A549 (cell line): ENCODE results near the gene TRAFD1. TPM values are rescaled to one million over a fixed set of nuclear protein-coding genes. Genes with fewer than 3 reads are reported as not detected.

Experiments
- ATAC-seq, 2 experiments: fragments of 200-7000 bp in 1 of 2; fragments of >200 bp in 1 of 2; cut with Nextera tagmentation in 1 of 2; cut with Tn5 transposase in 1 of 2; 3 replicates each; pipeline versions ENCODE4 v1.8.0 to v1.9.1; 2018 to 2020; ENCODE audit warnings: mild to moderate bottlenecking in 1 of 2, moderate library complexity in 1 of 2
- CTCF ChIA-PET: fragments of 300-600 bp; sonication (Branson Sonifier 250); formaldehyde crosslinking; extraction: SDS; loops from one replicate; lab custom pipeline; 2021; ENCODE audit warnings: antibody characterized with exemption, inconsistent platforms; lab: Yijun Ruan, JAX
- POLR2A ChIA-PET: fragments of 350-600 bp; formaldehyde crosslinking; extraction: SDS; loops from one replicate; lab custom pipeline; 2021; ENCODE audit warnings: antibody characterized with exemption, inconsistent platforms; lab: Yijun Ruan, JAX
- DNase-seq, 2 experiments: peaks; one replicate each; pipeline versions ENCODE4 v3.0.0 to v3.0.0-alpha.2; 2011 to 2016; ENCODE audit warnings: low read depth in 1 of 2, low spot score in 1 of 2
- FAIRE-seq: peaks from 2 replicates; lab custom pipeline; 2011; peaks lifted over from hg19 to GRCh38; lab: Jason Lieb, UNC
- H3K27ac ChIP-seq, 2 experiments: fragments of >200 bp; sonication (Bioruptor Twin); formaldehyde crosslinking; 3 replicates each; pipeline ENCODE4 v1.5.1; 2016 to 2017
- H3K4me1 ChIP-seq: fragments of >200 bp; sonication (Bioruptor Twin); formaldehyde crosslinking; 3 replicates; pipeline ENCODE4 v1.6.1; 2016
- H3K4me2 ChIP-seq: fragments of >200 bp; sonication (Bioruptor Twin); formaldehyde crosslinking; 3 replicates; pipeline ENCODE4 v1.6.1; 2016
- H3K4me3 ChIP-seq: fragments of >200 bp; sonication (Bioruptor Twin); formaldehyde crosslinking; 3 replicates; pipeline ENCODE4 v1.5.1; 2016
- H3K9me3 ChIP-seq: fragments of >200 bp; sonication (Bioruptor Twin); formaldehyde crosslinking; 3 replicates; pipeline ENCODE4 v1.6.1; 2016
- CHD4 ChIP-seq: fragments of 200-600 bp; sonication (generic); IDR thresholded peaks from 2 replicates; pipeline ENCODE4 v1.6.1; 2016; ENCODE audit warnings: antibody characterized with exemption, mild to moderate bottlenecking, borderline replicate concordance
- E2F6 ChIP-seq: IDR thresholded peaks from 2 replicates; pipeline ENCODE4 v1.6.1; 2012; ENCODE audit warnings: low read depth, borderline replicate concordance
- EHF ChIP-seq: fragments of 250-450 bp; sonication (Bioruptor Pico); IDR thresholded peaks from 2 replicates; pipeline ENCODE4 v1.5.0; 2020; ENCODE audit warnings: mild to moderate bottlenecking
- EHMT2 ChIP-seq: fragments of 200-600 bp; sonication (generic); IDR thresholded peaks from 2 replicates; pipeline ENCODE4 v1.6.1; 2016; ENCODE audit warnings: antibody characterized with exemption, low read depth, mild to moderate bottlenecking, moderate library complexity
- JUN ChIP-seq, 2 experiments: fragments of >200 bp; sonication (Bioruptor Twin); formaldehyde crosslinking; IDR thresholded peaks; 2 replicates in 1 of 2; 3 replicates in 1 of 2; pipeline ENCODE4 v1.6.1; 2016 to 2017
- KDM1A ChIP-seq: fragments of 200-600 bp; sonication (generic); IDR thresholded peaks from 2 replicates; pipeline ENCODE4 v1.6.1; 2016; ENCODE audit warnings: low read depth, mild to moderate bottlenecking
- KDM5A ChIP-seq: fragments of 200-600 bp; sonication (generic); IDR thresholded peaks from 2 replicates; pipeline ENCODE4 v1.6.1; 2016; ENCODE audit warnings: antibody characterized with exemption, mild to moderate bottlenecking
- MAFK ChIP-seq: fragments of 450-650 bp; IDR thresholded peaks from 2 replicates; pipeline ENCODE4 v1.6.1; 2014; ENCODE audit not compliant: partially characterized antibody
- MAX ChIP-seq: IDR thresholded peaks from 2 replicates; pipeline ENCODE4 v1.6.1; 2012
- NR3C1 ChIP-seq: fragments of >200 bp; sonication (Bioruptor Twin); formaldehyde crosslinking; IDR thresholded peaks from 3 replicates; pipeline ENCODE4 v1.6.1; 2017
- PBX3 ChIP-seq: IDR thresholded peaks from 2 replicates; pipeline ENCODE4 v1.6.1; 2012
- PHF8 ChIP-seq: fragments of 200-600 bp; sonication (generic); IDR thresholded peaks from 2 replicates; pipeline ENCODE4 v1.6.1; 2016; ENCODE audit warnings: low read depth, mild to moderate bottlenecking, antibody characterized with exemption, moderate library complexity, borderline replicate concordance
- POLR2A ChIP-seq: IDR thresholded peaks from 2 replicates; pipeline ENCODE4 v1.6.1; 2012; ENCODE audit warnings: mild to moderate bottlenecking, low read length
- POLR2AphosphoS2 ChIP-seq: conservative IDR thresholded peaks from 2 replicates; pipeline ENCODE4 v1.6.1; 2012; ENCODE audit warnings: low read length, improper control_type of control experiment, inconsistent platforms
- RARB ChIP-seq: fragments of 250-450 bp; sonication (Bioruptor Pico); IDR thresholded peaks from 2 replicates; pipeline ENCODE4 v1.8.0; 2021; ENCODE audit warnings: mild to moderate bottlenecking, moderate library complexity
- RCOR1 ChIP-seq: fragments of 150-350 bp; IDR thresholded peaks from 2 replicates; pipeline ENCODE4 v1.6.1; 2014; ENCODE audit warnings: antibody characterized with exemption, low read length, low read depth
- RFX5 ChIP-seq: fragments of 450-650 bp; IDR thresholded peaks from 2 replicates; pipeline ENCODE4 v1.7.1; 2014; ENCODE audit warnings: antibody characterized with exemption, mild to moderate bottlenecking, moderate library complexity
- USF2 ChIP-seq: fragments of 450-650 bp; IDR thresholded peaks from 2 replicates; pipeline ENCODE4 v1.6.1; 2014; ENCODE audit warnings: antibody characterized with exemption
- ZSCAN20 ChIP-seq: fragments of 250-450 bp; sonication (Bioruptor Pico); IDR thresholded peaks from 2 replicates; pipeline ENCODE4 v1.8.0; 2022; ENCODE audit warnings: mild to moderate bottlenecking, moderate library complexity
- WGBS: methylation state at CpG from one replicate; pipeline ENCODE4 v1.1.6; 2017; ENCODE audit errors: missing lambda C conversion rate; 5-methylcytosine and 5-hydroxymethylcytosine counted together
- polyA minus RNA-seq: library from RNA; depleted of rRNA, polyadenylated mRNA; stranded (reverse); fragments of >200 nt; gene quantifications from 2 replicates; pipeline ENCODE4 v1.2.3, GENCODE V29; 2011; rRNA and poly(A)+ RNA removed
- polyA plus RNA-seq, 4 experiments: library from polyadenylated mRNA; depleted of rRNA in 3 of 4; stranded (reverse); fragments of >200 nt; fragmentation: RNase III in 1 of 4; extraction: RNeasy Plus Mini Kit Qiagen cat#74134 plus additional on column Dnase treatment in 1 of 4; gene quantifications; 2 replicates in 3 of 4; 3 replicates in 1 of 4; pipeline ENCODE4 v1.2.3, GENCODE V29; 2011 to 2017
- TF ChIP-seq, protein P1 (sequence below): fragments of >200 bp; sonication (Bioruptor Twin); formaldehyde crosslinking; IDR thresholded peaks from 3 replicates; pipeline ENCODE4 v1.6.1; 2016

The TRAFD1 gene
- polyA plus RNA-seq (2011; rRNA removed): 23.3 and 33.1 TPM in 2 replicates
- polyA plus RNA-seq (2012; cell fraction: cytosol; rRNA removed): 12.0 and 14.4 TPM in 2 replicates
- 12.7 and 19.3 TPM in 2 replicates for polyA plus RNA-seq (2012; cell fraction: nucleus; rRNA removed)
- 30.2 to 44.1 TPM (median 41.1 TPM) in 3 replicates for polyA plus RNA-seq (2017; fragmentation: RNase III; extraction: RNeasy Plus Mini Kit Qiagen cat#74134 plus additional on column Dnase treatment)
- 20.1 and 21.2 TPM in 2 replicates for polyA minus RNA-seq

DNA sequence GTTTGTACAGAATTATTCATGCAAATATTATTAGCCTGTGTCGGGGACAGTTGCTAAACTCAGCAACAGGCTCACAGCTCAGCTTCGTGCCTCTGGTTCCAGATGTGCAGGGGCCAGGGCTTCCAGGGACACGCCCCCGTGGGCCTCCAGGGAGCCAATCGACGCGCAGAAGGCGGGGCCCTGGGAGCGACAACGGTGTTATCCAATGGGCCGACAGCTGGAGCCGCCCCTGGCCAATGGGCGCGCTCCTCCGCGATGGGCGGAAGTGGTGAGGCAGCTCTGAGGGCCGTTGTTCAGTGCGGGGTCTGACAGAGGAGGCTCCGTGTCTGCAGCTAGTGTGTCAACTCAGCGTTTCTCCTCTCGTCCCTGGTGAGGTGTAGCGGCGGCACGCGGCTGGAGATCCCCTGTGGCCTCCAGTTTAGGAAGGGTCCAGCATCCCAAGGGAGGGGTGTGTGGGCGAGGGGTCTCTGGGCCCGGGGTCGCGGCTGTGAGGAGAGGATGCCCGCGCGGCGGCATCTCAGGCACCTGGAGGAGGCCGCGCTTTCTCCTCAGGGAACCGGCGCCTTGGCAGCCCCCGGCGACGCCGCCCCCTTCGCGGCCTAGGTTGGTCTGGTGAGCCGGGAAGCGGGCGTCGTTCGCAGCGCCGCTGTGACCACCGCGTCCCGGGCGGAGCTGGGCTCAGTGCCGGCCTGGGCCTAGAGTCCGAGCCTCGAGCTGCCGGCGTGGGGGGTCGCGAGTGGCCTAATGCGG, at the start of gene TRAFD1:
Gene TRAFD1 (plus strand): TSS at position 311 of the 750 bp plus-strand sequence. CDS start 4,963 bp downstream, outside the sequence.
- Histone ChIP-seq H3K4me1 (peaks cover 60% of the 10 kb centered on the region), H3K4me2 (peak within 1 kb of the TSS; percentile 75), H3K9me3 (no peaks in the 10 kb centered on the region), H3K27ac (peak within 1 kb of the TSS; percentile 75 to 86), H3K4me3 (peak within 1 kb of the TSS; percentile 78)
- WGBS: 2% methylated on average over 32 of the region's 63 CpGs
- TF ChIP-seq USF2: peak; percentile 49
- no peak for TF ChIP-seq ZSCAN20
- no peak for TF ChIP-seq NR3C1
- TF ChIP-seq EHF (CRISPR knock-in tag): no peak
- no peak for TF ChIP-seq KDM5A
- peak; percentile 59 for TF ChIP-seq E2F6
- TF ChIP-seq MAFK: peak; percentile 99
- TF ChIP-seq JUN (IDR thresholded peaks at IDR 0.05): peak in 1 of 2 experiments; percentile 73; a peak in 3 of 5 replicates
- TF ChIP-seq, protein P1, sequence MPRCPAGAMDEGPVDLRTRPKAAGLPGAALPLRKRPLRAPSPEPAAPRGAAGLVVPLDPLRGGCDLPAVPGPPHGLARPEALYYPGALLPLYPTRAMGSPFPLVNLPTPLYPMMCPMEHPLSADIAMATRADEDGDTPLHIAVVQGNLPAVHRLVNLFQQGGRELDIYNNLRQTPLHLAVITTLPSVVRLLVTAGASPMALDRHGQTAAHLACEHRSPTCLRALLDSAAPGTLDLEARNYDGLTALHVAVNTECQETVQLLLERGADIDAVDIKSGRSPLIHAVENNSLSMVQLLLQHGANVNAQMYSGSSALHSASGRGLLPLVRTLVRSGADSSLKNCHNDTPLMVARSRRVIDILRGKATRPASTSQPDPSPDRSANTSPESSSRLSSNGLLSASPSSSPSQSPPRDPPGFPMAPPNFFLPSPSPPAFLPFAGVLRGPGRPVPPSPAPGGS: 0 out of 3 replicates have a peak, but pooled peaks have one; percentile 54
- no peak for TF ChIP-seq RARB (CRISPR knock-in tag)
- TF ChIP-seq POLR2A: peak; percentile 97
- TF ChIP-seq CHD4: no peak
- TF ChIP-seq PHF8: peak; percentile 82
- no peak for TF ChIP-seq POLR2AphosphoS2
- no peak for TF ChIP-seq EHMT2
- peak; percentile 47 for TF ChIP-seq MAX
- TF ChIP-seq KDM1A: no peak
- peak; percentile 15; the same call in 1 of the 2 replicates for TF ChIP-seq RFX5
- peak; percentile 99 for TF ChIP-seq PBX3
- DNase-seq (peak; percentile 97 to 99), FAIRE-seq (peak; percentile 63), ATAC-seq (peak; percentile 99 to 100)
- CTCF ChIA-PET: interaction anchor here (1.2 to 4.2 kb wide), 5 partner anchors 9 to 262 kb away, joined by 3 to 21 read pairs (median 3); partner anchors contain the start of gene NAA25
- POLR2A ChIA-PET: interaction anchor here (0.6 to 1.6 kb wide), 7 partner anchors 9 to 112 kb away, joined by 3 to 16 read pairs (median 4); partner anchors contain the start of genes ERP29 and NAA25

- no peak for TF ChIP-seq RCOR1
- 0 out of 2 replicates have a peak, but pooled peaks have one; percentile 25 for TF ChIP-seq ZSCAN20
- 0 out of 6 replicates have a peak, but pooled peaks of 1 of the 2 experiments have one; percentile 14 for ATAC-seq
- Histone ChIP-seq H3K4me1 (peaks cover 13% of the 10 kb centered on the region), H3K27ac (no peak overlapping the region), H3K4me2 (no peak overlapping the region), H3K4me3 (no peak overlapping the region), H3K9me3 (no peaks in the 10 kb centered on the region)
- DNase-seq: no peak
- ChIA-PET POLR2A (interaction anchor here (0.6 kb wide), 1 partner anchor 49 kb away, joined by 3 read pairs; no protein-coding TSS in a partner anchor), CTCF (interaction anchor here (0.6 to 1.8 kb wide), 6 partner anchors 10 to 978 kb away, joined by 3 to 4 read pairs (median 3); no protein-coding TSS in a partner anchor)
- 97% methylated on average over 2 of the region's 2 CpGs for WGBS
- FAIRE-seq: no peak
Measured at GRCh38 chr12:112087055-112087850, 38.1 kb upstream of the TRAFD1 start.
